ENCODE results near the gene FER. TPM values are rescaled to one million over a fixed set of nuclear protein-coding genes. Genes with fewer than 3 reads are reported as not detected.

The FER gene
- total RNA-seq, 1 experiment from 2014 or later, result 18.0 TPM

- no peaks in the 10 kb centered on the region for H3K36me3 Mint-ChIP-seq (ENCODE audit: insufficient read depth in 1 of 3, low read depth in 3 of 3)
- H3K27me3 ChIP-seq (ENCODE audit: insufficient read depth, low read length), result no peaks in the 10 kb centered on the region
- H3K79me1 ChIP-seq (ENCODE audit: insufficient read depth, low read depth, low read length, poor library complexity, severe bottlenecking), result no peaks in the 10 kb centered on the region
- no peak overlapping the region for H3K56ac ChIP-seq (ENCODE audit: insufficient read length, low read depth, low read length)
- H2AK5ac ChIP-seq (ENCODE audit: insufficient read length, low read length), result no peak overlapping the region
- H3K4ac ChIP-seq (ENCODE audit: low read depth, low read length), result no peak overlapping the region
- H3K14ac ChIP-seq (ENCODE audit: insufficient read depth, low read length), result no peak overlapping the region
- H4K91ac ChIP-seq (ENCODE audit: insufficient read length, low read depth, low read length), result no peak overlapping the region
- no peak overlapping the region for H2BK12ac ChIP-seq (ENCODE audit: insufficient read length, low read depth, low read length)
- H4K20me1 ChIP-seq (ENCODE audit: control insufficient read depth, insufficient read depth, insufficient read length), result no peaks in the 10 kb centered on the region
- no peak for DNase-seq
- H2BK120ac ChIP-seq (ENCODE audit: low read depth, low read length, poor library complexity, severe bottlenecking), result no peak overlapping the region
- H3K27me3 Mint-ChIP-seq (ENCODE audit: low read depth), result no peaks in the 10 kb centered on the region
- H2AFZ ChIP-seq (ENCODE audit: low read length), result no peak overlapping the region
- H2BK20ac ChIP-seq (ENCODE audit: low read depth, low read length, poor library complexity, severe bottlenecking), result no peak overlapping the region
- no peak for TF ChIP-seq CTCF (conservative IDR thresholded peaks at IDR 0.05)
- no peaks in the 10 kb centered on the region for H3K23me2 ChIP-seq (ENCODE audit: insufficient read length, low read depth, low read length, poor library complexity, severe bottlenecking)
- H3T11ph ChIP-seq (ENCODE audit: low read length), result no peak overlapping the region
- H3K9me3 ChIP-seq (ENCODE audit: control insufficient read depth, low read depth, low read length), result no peaks in the 10 kb centered on the region
- no peak overlapping the region for H3K4me2 ChIP-seq (ENCODE audit: insufficient read depth, insufficient read length, low read length)
- H2BK15ac ChIP-seq (ENCODE audit: low read depth, low read length), result no peak overlapping the region
- H3K27ac Mint-ChIP-seq, result no peak overlapping the region
- H3K4me1 ChIP-seq (ENCODE audit: insufficient read depth, low read length), result no peaks in the 10 kb centered on the region
- H3K4me1 Mint-ChIP-seq, result peaks cover 7 to 9% of the 10 kb centered on the region in 2 experiments
- H3K9me3 Mint-ChIP-seq, result no peaks in the 10 kb centered on the region
- no peak overlapping the region for H2BK5ac ChIP-seq (ENCODE audit: insufficient read length, low read length)
- no CpG with 5 or more reads among the region's 1 CpG for WGBS (ENCODE audit: extremely low coverage, insufficient read length, low lambda C conversion rate)
- no peak overlapping the region for H3K18ac ChIP-seq (ENCODE audit: insufficient read length, low read depth, low read length)
- no peak overlapping the region for H3K4me3 Mint-ChIP-seq
- H4K5ac ChIP-seq (ENCODE audit: insufficient read length, low read depth, low read length), result no peak overlapping the region
- H4K8ac ChIP-seq (replicated peaks; ENCODE audit: insufficient read length, low read depth, low read length), result no peak overlapping the region
- no peak overlapping the region for H3K27ac ChIP-seq (ENCODE audit: insufficient read length, low read depth, low read length)
- no peak overlapping the region for H3K23ac ChIP-seq (ENCODE audit: insufficient read length, low read depth, low read length)
- H3K79me2 ChIP-seq (ENCODE audit: insufficient read depth, low read length), result no peaks in the 10 kb centered on the region
- no peak overlapping the region for H3K9ac ChIP-seq (ENCODE audit: extremely low read depth, insufficient read length, low read length)
Observed at GRCh38 chr5:109062664-109063063, 315.0 kb downstream of the FER start.
